Mesodermal cell (in vitro differentiated cells): Measurements from ENCODE around the gene TMEM247. TPM values are rescaled to one million over a fixed set of nuclear protein-coding genes. Genes with fewer than 3 reads are reported as not detected.

ENCODE experiments used
- H3K27ac ChIP-seq: 2 replicates; pipeline ENCODE4 v1.7.0; 2013; ENCODE audit warnings: mild to moderate bottlenecking, low read depth, low read length, moderate library complexity; ENCODE audit not compliant: severe bottlenecking
- H3K36me3 ChIP-seq: 2 replicates; pipeline ENCODE4 v1.7.1; 2013; ENCODE audit warnings: mild to moderate bottlenecking, low read length, moderate library complexity; ENCODE audit not compliant: control insufficient read depth, insufficient read depth
- H3K4me1 ChIP-seq: one replicate; pipeline ENCODE4 v1.7.1; 2013; ENCODE audit warnings: mild to moderate bottlenecking, low read length; ENCODE audit not compliant: insufficient read depth, control insufficient read depth, poor library complexity, severe bottlenecking
- H3K4me3 ChIP-seq: 2 replicates; pipeline ENCODE4 v1.7.0; 2013; ENCODE audit warnings: low read length, control low read depth, mild to moderate bottlenecking; ENCODE audit not compliant: insufficient read depth, poor library complexity, severe bottlenecking; ENCODE audit errors: extremely low read depth
- H3K9me3 ChIP-seq: 2 replicates; pipeline ENCODE4 v1.7.1; 2013; ENCODE audit warnings: mild to moderate bottlenecking, low read length, moderate library complexity; ENCODE audit not compliant: control insufficient read depth
- WGBS, 2 experiments: methylation state at CpG; one replicate each; pipeline ENCODE4 v1.1.5; 2013; ENCODE audit warnings: missing lambda C conversion rate in 2 of 2; ENCODE audit not compliant: insufficient coverage in 2 of 2; 5-methylcytosine and 5-hydroxymethylcytosine counted together
- polyA plus RNA-seq, 2 experiments: library from polyadenylated mRNA; stranded (reverse); fragments of 50-300 nt; gene quantifications; one replicate each; pipeline ENCODE4 v1.2.3, GENCODE V29; 2013

TMEM247 gene
- polyA plus RNA-seq (2013, experiment 1 of 2): not detected
- not detected for polyA plus RNA-seq (2013, experiment 2 of 2)

GRCh38 chr2:46479265-46479664, at the start of gene TMEM247:
Gene TMEM247, plus strand, starts transcription at chr2:46479565.
- peaks cover 8% of the 10 kb centered on the region for H3K9me3 ChIP-seq
- no peaks in the 10 kb centered on the region for H3K4me1 ChIP-seq
- no peak within 1 kb of the TSS for H3K4me3 ChIP-seq
- no peak within 1 kb of the TSS for H3K27ac ChIP-seq
- 94 to 96% methylated on average over 4 to 5 of the region's 5 CpGs for WGBS, 2 experiments
- no peaks in the 10 kb centered on the region for H3K36me3 ChIP-seq

- no peak overlapping the region for H3K4me3 ChIP-seq
- H3K9me3 ChIP-seq: no peaks in the 10 kb centered on the region
- peaks cover 4% of the 10 kb centered on the region for H3K4me1 ChIP-seq
- H3K27ac ChIP-seq: no peak overlapping the region
- no peaks in the 10 kb centered on the region for H3K36me3 ChIP-seq
- WGBS, 2 experiments: 73 to 83% methylated on average over 1 of the region's 1 CpG
Measured at GRCh38 chr2:46430413-46430812, 49.0 kb upstream of the TMEM247 start.

- H3K9me3 ChIP-seq: no peaks in the 10 kb centered on the region
- H3K4me1 ChIP-seq: peaks cover 9% of the 10 kb centered on the region
- 100% methylated on average over 1 of the region's 1 CpG for WGBS, 2 experiments
- H3K36me3 ChIP-seq: no peaks in the 10 kb centered on the region
- H3K27ac ChIP-seq: no peak overlapping the region
- no peak overlapping the region for H3K4me3 ChIP-seq
Measured at GRCh38 chr2:46430992-46431391, 48.4 kb upstream of the TMEM247 start.

- H3K4me1 ChIP-seq: peaks cover 9% of the 10 kb centered on the region
- WGBS, 2 experiments: 81 to 89% methylated on average over 3 to 5 of the region's 5 CpGs
- H3K4me3 ChIP-seq: no peak overlapping the region
- no peak overlapping the region for H3K27ac ChIP-seq
- H3K9me3 ChIP-seq: no peaks in the 10 kb centered on the region
- H3K36me3 ChIP-seq: no peaks in the 10 kb centered on the region
Measured at GRCh38 chr2:46431481-46432235, 47.7 kb upstream of the TMEM247 start.

GRCh38 chr2:46434851-46435273, 44.5 kb upstream of the TMEM247 start:
- H3K27ac ChIP-seq: no peak overlapping the region
- no peak overlapping the region for H3K4me3 ChIP-seq
- H3K9me3 ChIP-seq: no peaks in the 10 kb centered on the region
- 78 to 100% methylated on average over 1 to 3 of the region's 3 CpGs for WGBS, 2 experiments
- peaks cover 9% of the 10 kb centered on the region for H3K4me1 ChIP-seq
- no peaks in the 10 kb centered on the region for H3K36me3 ChIP-seq

- no peaks in the 10 kb centered on the region for H3K9me3 ChIP-seq
- no peak overlapping the region for H3K27ac ChIP-seq
- H3K4me1 ChIP-seq: peaks cover 9% of the 10 kb centered on the region
- H3K36me3 ChIP-seq: no peaks in the 10 kb centered on the region
- H3K4me3 ChIP-seq: no peak overlapping the region
Measured at GRCh38 chr2:46435353-46435752, 44.0 kb upstream of the TMEM247 start.

- H3K27ac ChIP-seq: no peak overlapping the region
- H3K4me1 ChIP-seq: peaks cover 9% of the 10 kb centered on the region
- H3K4me3 ChIP-seq: no peak overlapping the region
- no peaks in the 10 kb centered on the region for H3K36me3 ChIP-seq
- no peaks in the 10 kb centered on the region for H3K9me3 ChIP-seq
- whole genome bisulfite sequencing, 2 experiments: 88 to 89% methylated on average over 1 to 2 of the region's 4 CpGs
Measured at GRCh38 chr2:46435796-46436360, 43.5 kb upstream of the TMEM247 start.

GRCh38 chr2:46436800-46437199, 42.6 kb upstream of the TMEM247 start:
- peaks cover 9% of the 10 kb centered on the region for H3K4me1 ChIP-seq
- H3K9me3 ChIP-seq: no peaks in the 10 kb centered on the region
- no peak overlapping the region for H3K27ac ChIP-seq
- no peaks in the 10 kb centered on the region for H3K36me3 ChIP-seq
- H3K4me3 ChIP-seq: no peak overlapping the region

GRCh38 chr2:46438102-46438501, 41.3 kb upstream of the TMEM247 start:
- Histone ChIP-seq H3K9me3 (no peaks in the 10 kb centered on the region), H3K27ac (no peak overlapping the region), H3K4me1 (peaks cover 9% of the 10 kb centered on the region), H3K36me3 (no peaks in the 10 kb centered on the region), H3K4me3 (no peak overlapping the region)
- no CpG with 5 or more reads among the region's 1 CpG for WGBS, 2 experiments

- Histone ChIP-seq H3K4me3 (no peak overlapping the region), H3K9me3 (no peaks in the 10 kb centered on the region), H3K27ac (no peak overlapping the region), H3K36me3 (no peaks in the 10 kb centered on the region), H3K4me1 (peaks cover 9% of the 10 kb centered on the region)
- 88% methylated on average over 1 of the region's 2 CpGs; no CpG with 5 or more reads in 1 of the 2 experiments for WGBS, 2 experiments
Measured at GRCh38 chr2:46438794-46439193, 40.6 kb upstream of the TMEM247 start.

GRCh38 chr2:46439582-46439981, 39.8 kb upstream of the TMEM247 start:
- Histone ChIP-seq H3K27ac (no peak overlapping the region), H3K36me3 (no peaks in the 10 kb centered on the region), H3K9me3 (no peaks in the 10 kb centered on the region), H3K4me3 (no peak overlapping the region), H3K4me1 (peaks cover 9% of the 10 kb centered on the region)
- 70 to 82% methylated on average over 1 to 2 of the region's 2 CpGs for WGBS, 2 experiments
